Activated CD4-positive, CD25-positive, alpha-beta regulatory T cell treated with anti-CD3 and anti-CD28 coated beads, Interleukin-2, amount 50 U/mL, for 16 hours (primary cell): ENCODE data around the gene AMMECR1.
"Not testable (repeated sequence)": the region's sequence is repeated elsewhere in the genome, so short reads cannot be mapped to it uniquely, and the experiment has no call there.

Experiments
- DNase-seq: peaks from one replicate; pipeline ENCODE4 v3.0.0-alpha.2; 2020; ENCODE audit warnings: low read depth, low spot score

Gene AMMECR1

DNA sequence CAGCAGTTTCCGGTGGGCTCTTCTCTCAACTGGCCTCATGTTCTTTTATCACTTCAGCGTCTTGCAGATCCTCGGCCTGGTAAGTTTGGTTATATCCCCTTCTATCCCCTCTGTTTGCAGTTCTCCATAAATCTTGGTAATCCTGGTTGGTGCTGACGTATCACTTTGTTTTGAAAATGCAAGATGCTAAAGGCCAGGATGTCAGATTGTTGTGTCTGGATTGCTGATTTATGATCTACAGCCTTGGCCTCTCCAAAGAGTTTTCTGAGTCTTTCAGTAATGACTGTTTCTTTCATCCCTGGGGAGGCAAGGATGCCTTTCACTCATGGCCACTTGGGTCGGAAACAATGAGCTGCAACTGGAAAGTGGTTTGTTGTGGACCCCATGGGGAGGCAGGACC is 146.4 kb downstream of the AMMECR1 start:
- DNase-seq: no peak

GRCh38 chrX:110170029-110170428 is 147.9 kb downstream of the AMMECR1 start:
- no peak for DNase-seq

DNA sequence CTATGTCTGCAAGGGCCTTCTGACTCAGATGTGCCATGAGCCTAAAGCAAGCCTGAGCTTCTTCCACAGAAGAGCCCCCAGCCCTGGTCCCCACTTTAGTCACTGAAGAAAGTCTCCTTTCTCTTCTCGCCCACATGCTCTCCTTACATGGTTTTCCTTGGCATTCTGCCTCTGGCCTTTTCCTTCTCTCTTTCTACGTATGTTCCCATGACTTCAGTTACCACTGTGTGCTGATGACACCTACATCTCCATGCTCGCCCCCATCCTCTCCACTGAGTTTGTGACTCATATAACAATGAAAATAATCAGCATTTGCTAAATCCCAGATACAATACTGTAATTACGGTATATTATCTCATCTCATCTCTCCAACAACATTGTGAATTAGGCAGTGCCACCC is 149.3 kb downstream of the AMMECR1 start:
- DNase-seq: no peak

- DNase-seq: peak; percentile 37
These were observed 149.9 kb downstream of the AMMECR1 start for GRCh38 chrX:110167952-110168451.

DNA sequence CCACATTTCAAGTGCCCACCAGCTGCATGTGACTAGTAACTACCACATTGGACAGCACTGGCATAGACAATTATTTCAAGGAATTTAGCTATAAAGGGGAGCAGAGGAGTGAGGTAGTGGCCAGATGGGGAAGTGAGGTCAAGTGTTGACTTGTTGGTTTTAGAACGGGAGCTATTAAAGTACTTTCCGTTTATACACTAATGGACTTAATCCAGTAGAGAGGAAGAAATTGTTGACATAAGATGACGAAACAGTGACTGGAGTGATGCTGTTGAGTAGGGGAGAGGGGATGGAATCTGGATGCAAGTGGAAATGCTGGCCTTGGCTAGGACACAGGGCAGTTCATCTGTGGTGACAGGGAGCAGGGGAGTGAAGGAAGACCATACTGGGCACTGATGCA is 154.4 kb downstream of the AMMECR1 start:
- no peak for DNase-seq

- no peak for DNase-seq
These were observed 155.0 kb downstream of the AMMECR1 start for GRCh38 chrX:110162867-110163266.

DNA sequence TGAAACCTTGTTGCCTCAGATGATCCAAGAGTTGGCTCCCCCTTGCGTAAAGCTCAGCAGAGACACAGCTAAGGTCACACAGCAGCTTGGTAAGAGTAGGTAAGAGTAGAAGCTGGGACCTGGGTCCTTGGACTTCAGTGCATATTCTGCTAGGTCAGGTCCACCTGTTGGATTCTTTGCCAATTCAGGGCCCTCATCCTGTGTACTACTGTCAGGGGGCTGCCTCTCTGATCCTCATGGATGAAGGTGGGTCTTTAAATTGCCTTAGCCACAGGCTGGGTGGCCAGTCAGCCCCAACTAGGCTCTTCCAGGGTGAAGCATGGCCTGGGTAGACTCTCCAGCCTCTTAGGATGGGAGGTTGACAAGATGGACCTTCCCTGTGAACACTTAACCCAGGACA is 155.8 kb downstream of the AMMECR1 start:
- no peak for DNase-seq

GRCh38 chrX:110161361-110161686 is 156.6 kb downstream of the AMMECR1 start:
- no peak for DNase-seq

- DNase-seq: no peak
These were observed 158.0 kb downstream of the AMMECR1 start for GRCh38 chrX:110159865-110160264.

DNA sequence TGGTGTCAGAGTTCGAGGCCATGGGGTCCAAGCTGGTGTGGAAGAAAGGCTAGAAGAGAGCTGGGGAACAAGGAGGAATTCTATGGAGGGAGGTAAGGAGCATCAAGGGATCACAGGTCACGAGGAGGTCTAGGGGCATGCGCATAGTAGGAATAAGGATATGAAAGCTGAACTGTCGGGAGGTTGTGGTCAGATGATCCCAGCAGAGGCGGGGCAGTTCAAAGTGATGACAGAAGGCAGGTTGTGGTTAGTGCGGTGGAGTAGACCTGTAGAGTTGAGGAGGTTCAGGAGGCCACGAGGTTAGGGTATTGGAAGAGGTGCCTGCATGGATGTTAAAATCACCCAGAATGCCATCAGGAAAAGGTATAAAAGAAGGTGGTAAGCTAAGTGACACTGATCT is 158.7 kb downstream of the AMMECR1 start:
- DNase-seq: no peak

- DNase-seq: no peak
These were observed 160.4 kb downstream of the AMMECR1 start for GRCh38 chrX:110157444-110157843.

- DNase-seq: no peak
These were observed 161.6 kb downstream of the AMMECR1 start for GRCh38 chrX:110156167-110156754.

- DNase-seq: no peak
These were observed 162.1 kb downstream of the AMMECR1 start for GRCh38 chrX:110155759-110156158.

DNA sequence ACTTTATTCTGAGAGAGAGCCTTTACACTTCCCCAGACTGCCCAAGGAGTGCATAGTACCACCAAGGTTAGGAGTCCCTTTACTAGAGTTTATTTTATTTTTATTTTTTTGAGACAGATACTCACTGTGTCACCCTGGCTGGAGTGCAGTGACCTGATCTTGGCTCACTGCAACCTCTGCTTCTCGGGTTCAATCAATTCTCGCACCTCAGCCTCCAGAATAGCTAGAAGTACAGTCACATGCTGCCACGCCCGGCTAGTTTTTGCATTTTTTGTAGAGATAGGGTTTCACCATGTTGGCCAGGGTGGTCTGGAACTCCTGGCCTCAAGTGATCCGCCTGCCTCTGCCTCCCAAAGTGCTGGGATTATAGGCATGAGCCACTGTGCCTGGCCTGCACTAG is 163.6 kb downstream of the AMMECR1 start:
- not testable (repeated sequence) for DNase-seq

DNA sequence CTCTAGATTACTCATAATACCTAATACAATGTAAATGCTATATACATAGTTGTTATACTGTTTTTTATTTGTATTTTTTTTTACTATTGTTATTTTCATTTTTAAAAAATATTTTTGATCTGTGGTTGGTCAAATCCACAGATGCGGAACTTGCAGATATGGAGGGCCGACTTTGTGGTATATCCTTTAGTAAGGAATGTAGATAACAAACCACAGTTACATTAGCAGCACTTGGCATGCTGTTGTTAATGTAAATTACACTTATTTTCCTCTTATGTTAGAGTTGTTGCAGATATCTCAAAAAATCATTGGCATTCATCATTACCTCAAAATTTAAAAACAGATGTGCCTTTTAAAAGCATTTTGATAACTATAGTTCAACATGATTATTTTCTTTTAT is 164.0 kb downstream of the AMMECR1 start:
- no peak for DNase-seq

DNA sequence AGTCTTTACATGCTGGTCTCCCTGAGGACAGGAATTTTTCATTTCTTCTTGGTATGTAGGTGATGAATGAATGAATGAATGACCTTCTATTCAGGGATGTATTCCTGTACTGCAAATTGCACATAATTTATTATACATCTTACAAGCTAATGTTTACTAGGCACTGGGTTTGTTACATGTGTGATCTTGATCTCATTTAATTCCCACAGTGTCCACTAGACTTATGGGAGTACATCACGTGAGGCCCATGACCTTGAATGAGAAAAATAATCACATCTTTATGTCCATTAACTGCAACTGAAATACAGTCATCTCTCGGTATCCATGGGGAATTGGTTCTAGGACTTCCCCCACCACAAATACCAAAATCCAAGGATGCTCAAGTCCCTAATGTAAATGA is 164.6 kb downstream of the AMMECR1 start:
- DNase-seq: no peak

DNA sequence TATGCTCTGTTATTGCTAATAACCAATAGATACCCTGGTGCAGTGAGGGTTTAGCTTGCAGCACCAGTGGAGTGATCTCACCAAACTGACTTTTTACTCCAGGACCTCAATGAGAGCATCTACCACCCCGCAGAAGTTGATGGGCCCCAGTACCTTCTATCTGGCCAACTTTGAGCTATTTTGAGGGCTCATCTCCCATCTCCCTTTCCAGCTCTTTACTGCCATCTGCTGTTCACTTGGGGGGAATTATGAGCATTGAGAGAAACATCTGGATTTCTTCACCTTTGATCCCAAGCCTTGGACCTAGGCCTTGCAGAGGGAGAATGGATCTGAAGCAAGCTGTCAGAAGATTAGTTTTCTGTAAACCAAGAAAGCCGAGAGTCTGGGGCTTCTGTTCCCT is 171.4 kb downstream of the AMMECR1 start:
- DNase-seq: no peak

- no peak for DNase-seq
These were observed 172.0 kb downstream of the AMMECR1 start for GRCh38 chrX:110145854-110146253.

GRCh38 chrX:110145311-110145710 is 172.6 kb downstream of the AMMECR1 start:
- no peak for DNase-seq
